KOPT-K1 (cell line): ENCODE data around the gene PRPF38B.
"Not testable (repeated sequence)": the region's sequence is repeated elsewhere in the genome, so short reads cannot be mapped to it uniquely, and the experiment has no call there.

Experiments used
- H3K27ac ChIP-seq: fragments of 200-600 bp; sonication (generic); 2 replicates; pipeline ENCODE4 v1.5.1; 2016; ENCODE audit warnings: antibody characterized with exemption, mild to moderate bottlenecking, low read depth, low read length; ENCODE audit not compliant: poor library complexity, severe bottlenecking
- H3K36me3 ChIP-seq: fragments of 200-600 bp; sonication (generic); 2 replicates; pipeline ENCODE4 v1.5.1; 2017; ENCODE audit warnings: antibody characterized with exemption, mild to moderate bottlenecking, low read length, moderate library complexity; ENCODE audit not compliant: insufficient read depth
- H3K9me3 ChIP-seq: fragments of 200-600 bp; sonication (generic); 2 replicates; pipeline ENCODE4 v1.5.1; 2017; ENCODE audit warnings: antibody characterized with exemption, low read length, mild to moderate bottlenecking; ENCODE audit not compliant: insufficient read depth, poor library complexity, severe bottlenecking

The PRPF38B gene

DNA sequence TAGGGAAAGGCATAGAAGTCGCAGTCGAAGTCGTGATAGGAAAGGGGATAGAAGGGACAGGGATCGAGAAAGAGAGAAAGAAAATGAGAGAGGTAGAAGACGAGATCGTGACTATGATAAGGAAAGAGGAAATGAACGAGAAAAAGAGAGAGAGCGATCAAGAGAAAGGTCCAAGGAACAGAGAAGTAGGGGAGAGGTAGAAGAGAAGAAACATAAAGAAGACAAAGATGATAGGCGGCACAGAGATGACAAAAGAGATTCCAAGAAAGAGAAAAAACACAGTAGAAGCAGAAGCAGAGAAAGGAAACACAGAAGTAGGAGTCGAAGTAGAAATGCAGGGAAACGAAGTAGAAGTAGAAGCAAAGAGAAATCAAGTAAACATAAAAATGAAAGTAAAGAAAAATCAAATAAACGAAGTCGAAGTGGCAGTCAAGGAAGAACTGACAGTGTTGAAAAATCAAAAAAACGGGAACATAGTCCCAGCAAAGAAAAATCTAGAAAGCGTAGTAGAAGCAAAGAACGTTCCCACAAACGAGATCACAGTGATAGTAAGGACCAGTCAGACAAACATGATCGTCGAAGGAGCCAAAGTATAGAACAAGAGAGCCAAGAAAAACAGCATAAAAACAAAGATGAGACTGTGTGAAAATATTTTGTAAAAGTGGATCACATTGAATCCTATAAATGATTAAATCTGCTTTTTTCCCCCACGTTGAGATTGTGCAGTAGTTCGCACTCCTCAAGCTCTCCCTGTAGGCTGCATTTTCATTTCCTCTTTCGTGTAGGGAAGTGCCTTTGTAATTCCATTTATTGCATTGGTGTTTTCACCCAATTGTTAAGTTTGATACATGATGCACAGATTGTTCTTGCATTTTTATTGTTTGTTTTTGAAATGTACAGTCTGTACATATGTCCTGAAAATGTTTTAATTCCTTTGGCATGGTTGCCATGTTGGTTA lies 7.5 kb downstream of the PRPF38B start:
- no peak overlapping the region for H3K27ac ChIP-seq
- H3K9me3 ChIP-seq = no peaks in the 10 kb centered on the region
- H3K36me3 ChIP-seq = peaks cover 77% of the 10 kb centered on the region

DNA sequence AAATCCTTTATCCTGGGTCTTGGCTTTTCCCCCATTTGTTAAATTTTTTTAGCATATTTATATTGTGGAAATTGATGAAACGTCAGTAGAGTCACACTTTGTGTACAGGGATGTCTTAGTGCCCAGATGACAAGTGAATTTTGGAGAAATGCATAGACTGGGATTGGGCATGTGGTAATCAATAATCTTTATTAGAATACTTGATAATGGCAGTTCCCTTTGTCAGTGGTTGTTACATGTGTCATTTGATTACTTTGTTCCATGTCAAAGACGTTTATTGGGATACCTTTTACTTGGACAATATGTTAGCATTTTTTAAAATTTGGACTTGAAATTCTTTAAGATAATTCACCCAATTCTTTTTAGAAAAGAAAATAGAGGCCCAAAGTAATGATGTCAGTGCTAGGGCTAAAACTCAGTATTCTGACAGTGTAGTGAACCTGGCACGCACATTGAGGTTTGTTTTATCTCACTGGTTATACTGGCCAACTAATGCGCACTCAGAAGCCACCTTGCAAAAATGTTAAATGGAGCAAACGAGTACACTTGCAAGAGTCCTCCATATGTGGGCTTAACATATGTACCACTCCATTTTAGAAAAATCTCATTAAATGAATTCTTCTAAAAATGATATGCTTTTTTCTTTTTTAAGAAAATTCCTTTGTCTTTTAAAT lies 9.2 kb downstream of the PRPF38B start:
- Histone ChIP-seq H3K27ac (no peak overlapping the region), H3K9me3 (no peaks in the 10 kb centered on the region), H3K36me3 (peaks cover 62% of the 10 kb centered on the region)

DNA sequence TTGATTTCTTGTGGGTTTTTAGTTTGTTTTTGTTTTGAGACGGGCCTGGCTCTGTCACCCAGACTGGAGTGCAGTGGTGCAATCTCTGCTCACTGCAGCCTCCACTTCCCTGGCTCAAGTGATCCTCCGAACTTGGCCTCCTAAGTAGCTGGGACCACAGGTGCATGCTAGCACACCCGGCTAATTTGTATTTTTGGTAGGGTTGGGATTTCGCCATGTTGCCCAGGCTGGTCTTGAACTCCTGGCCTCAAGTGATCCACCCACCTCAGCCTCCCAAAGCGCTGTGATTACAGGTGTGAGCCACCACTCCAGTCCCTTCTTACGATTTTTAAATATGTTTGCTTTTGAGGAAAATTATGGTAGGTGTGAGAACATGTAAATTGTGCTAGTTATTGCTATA lies 10.0 kb downstream of the PRPF38B start:
- not testable (repeated sequence) for H3K27ac ChIP-seq, H3K9me3 ChIP-seq
- peaks cover 54% of the 10 kb centered on the region for H3K36me3 ChIP-seq

GRCh38 chr1:108703939-108704338 lies 11.8 kb downstream of the PRPF38B start:
- peaks cover 35% of the 10 kb centered on the region for H3K36me3 ChIP-seq
- H3K27ac ChIP-seq = no peak overlapping the region
- no peaks in the 10 kb centered on the region for H3K9me3 ChIP-seq

DNA sequence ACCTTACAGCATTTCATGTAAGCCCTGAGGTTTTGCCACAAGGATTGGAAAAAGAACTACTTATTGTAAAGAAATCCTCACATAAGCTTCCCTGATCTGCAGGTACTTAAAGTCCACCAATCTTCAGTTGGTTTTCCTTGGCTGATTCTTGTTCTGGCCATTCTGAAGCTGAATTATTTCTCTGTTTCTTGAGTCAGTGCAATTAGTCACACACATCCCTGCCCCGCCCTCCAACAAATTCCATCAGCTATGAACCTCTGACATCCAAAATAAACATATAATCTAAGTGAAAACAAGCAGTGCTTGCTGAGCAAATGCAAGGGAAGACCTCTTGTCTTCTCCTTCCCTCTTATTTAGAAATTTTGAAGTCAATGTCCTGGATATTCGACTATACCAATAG lies 12.4 kb downstream of the PRPF38B start:
- Histone ChIP-seq H3K27ac (no peak overlapping the region), H3K9me3 (no peaks in the 10 kb centered on the region), H3K36me3 (peaks cover 30% of the 10 kb centered on the region)

- Histone ChIP-seq H3K36me3 (peaks cover 8% of the 10 kb centered on the region), H3K27ac (no peak overlapping the region), H3K9me3 (no peaks in the 10 kb centered on the region)
Observed at GRCh38 chr1:108706643-108707042, 14.5 kb downstream of the PRPF38B start.

GRCh38 chr1:108708691-108709660 lies 16.9 kb downstream of the PRPF38B start:
- Histone ChIP-seq H3K27ac (no peak overlapping the region), H3K9me3 (no peaks in the 10 kb centered on the region), H3K36me3 (no peaks in the 10 kb centered on the region)

DNA sequence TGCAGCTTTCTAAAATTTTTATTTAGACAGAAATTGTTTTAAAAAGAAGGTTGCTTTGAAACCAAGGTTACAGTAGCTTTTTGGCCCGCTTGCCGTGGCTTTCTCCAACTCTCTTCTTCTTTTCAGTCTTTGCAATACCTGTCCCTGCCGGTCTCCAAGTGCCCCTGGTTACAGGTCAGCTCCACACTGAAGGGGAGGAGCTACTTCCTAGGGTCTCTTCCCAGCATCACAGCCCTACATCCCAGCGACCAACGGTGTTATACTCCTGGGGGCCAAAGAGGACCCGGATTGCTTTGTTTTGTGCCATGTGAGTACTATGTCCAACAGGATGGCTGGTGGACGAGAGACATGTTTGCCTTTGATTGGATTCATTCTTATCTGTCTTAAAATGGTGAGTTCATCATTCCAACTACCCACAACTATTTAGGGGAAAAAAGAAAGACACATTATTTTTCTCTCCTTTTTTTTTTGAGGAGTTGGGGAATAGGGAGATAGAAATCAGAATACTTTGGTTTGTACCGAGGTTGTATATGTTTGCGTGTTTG lies 20.6 kb downstream of the PRPF38B start, which contains the start of gene FNDC7:
Gene FNDC7, plus strand, starts transcription at position 303 of the 545 bp plus-strand sequence. Its CDS starts 26 bp downstream, at position 329.
- Histone ChIP-seq H3K27ac (no peak within 1 kb of the TSS), H3K36me3 (no peaks in the 10 kb centered on the region), H3K9me3 (no peaks in the 10 kb centered on the region)

DNA sequence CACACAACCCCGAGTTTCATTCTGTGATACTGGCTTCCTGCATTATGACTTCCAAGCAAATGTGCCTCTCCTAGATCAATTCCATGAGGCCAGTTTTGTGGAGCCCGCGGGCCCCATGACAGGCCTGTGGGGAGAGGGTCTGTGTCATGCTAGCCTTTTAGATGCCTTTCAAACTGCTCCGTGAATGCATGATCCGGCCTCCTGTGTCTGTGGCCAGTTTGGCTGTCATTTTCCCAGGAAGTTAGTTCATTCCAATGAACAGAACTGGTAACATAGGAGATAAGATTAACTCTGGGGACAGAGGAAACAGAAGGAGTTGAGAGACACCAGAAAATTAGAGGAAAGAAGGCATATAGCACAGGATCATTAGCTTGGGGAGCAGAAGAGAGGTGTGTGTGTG lies 23.8 kb downstream of the PRPF38B start:
- no peaks in the 10 kb centered on the region for H3K36me3 ChIP-seq
- no peak overlapping the region for H3K27ac ChIP-seq
- H3K9me3 ChIP-seq = no peaks in the 10 kb centered on the region

DNA sequence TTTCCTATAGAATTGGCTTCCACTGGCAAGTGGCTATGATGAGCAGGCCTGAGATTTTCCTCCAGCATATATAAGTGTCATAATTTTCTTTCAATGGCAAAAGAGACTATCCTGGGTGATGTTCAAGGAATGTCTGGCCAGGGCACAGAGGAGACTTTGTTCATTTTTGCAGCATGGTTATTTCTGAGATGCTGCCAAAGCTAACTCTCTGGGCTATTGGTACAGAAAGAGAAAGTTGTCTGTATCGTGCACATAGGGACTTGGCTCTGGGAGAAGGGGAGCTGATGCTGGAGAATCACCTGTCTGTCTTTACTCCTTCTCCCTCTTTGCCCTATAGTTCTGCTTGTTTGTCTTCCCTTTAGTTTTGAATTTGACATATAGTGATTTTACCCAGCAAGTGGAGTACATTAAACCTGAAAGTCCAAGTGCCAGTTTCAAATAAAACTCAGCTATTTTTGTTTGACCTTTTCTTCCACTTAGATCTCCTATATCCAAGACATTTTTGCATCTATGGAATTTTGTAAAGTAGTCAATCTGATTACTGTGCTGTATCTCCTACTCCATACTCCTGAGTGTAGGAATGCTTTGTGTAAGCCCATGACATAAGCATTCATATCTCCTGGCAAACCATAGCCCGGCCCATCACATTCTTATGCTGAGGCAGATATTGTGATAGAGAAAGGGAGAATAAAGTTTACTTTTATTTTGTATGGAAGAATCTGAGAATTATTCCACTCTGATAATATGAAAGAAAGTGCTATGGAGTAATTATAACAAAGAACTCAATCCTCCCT lies 24.5 kb downstream of the PRPF38B start:
- Histone ChIP-seq H3K9me3 (no peaks in the 10 kb centered on the region), H3K27ac (no peak overlapping the region), H3K36me3 (no peaks in the 10 kb centered on the region)

GRCh38 chr1:108717774-108718316 lies 25.7 kb downstream of the PRPF38B start:
- H3K27ac ChIP-seq = no peak overlapping the region
- no peaks in the 10 kb centered on the region for H3K9me3 ChIP-seq
- H3K36me3 ChIP-seq = no peaks in the 10 kb centered on the region

DNA sequence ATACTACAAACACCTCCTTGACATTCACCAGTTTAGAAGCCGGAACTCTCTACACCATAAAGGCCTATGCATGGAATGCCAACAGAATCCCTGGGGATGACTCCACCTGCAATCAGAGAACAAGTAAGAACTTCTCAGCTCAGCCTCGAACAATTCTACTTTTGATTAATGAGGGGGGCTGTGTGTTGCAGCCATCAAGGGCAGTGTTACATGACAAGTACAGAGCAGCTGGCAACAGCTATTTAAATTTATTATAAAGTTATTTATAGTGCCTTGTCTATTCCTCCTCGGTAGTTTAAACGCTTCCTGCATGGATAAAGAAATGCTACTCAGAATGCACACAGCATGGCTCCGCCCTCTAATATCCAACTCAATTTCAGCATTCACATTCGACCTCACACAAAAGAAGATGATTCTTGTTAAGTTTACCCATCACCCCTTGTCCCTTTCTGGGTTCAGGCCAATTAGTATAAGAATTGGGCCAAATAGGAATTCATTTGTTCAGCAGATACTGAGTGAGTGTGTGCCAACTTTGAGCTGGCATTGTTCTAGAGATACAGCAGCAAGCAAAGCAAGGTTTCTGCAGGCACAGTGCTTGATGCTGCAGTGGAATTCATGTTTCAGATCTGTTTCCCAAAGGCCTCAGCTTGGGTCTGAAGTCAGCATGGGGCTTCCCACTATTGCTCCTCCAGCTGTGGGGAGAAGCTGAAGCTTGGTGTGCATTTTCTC lies 27.0 kb downstream of the PRPF38B start:
- Histone ChIP-seq H3K9me3 (no peaks in the 10 kb centered on the region), H3K27ac (no peak overlapping the region), H3K36me3 (no peaks in the 10 kb centered on the region)
